ENCODE results near the gene KLHL29.

Gene KLHL29

GRCh38 chr2:23624915-23625314 is 239.9 kb downstream of the KLHL29 start:
- Histone ChIP-seq H2BK12ac (ENCODE audit: low read length) (no peak overlapping the region), H2AFZ (ENCODE audit: low read length) (no peak overlapping the region), H2BK15ac (ENCODE audit: low read length) (no peak overlapping the region), H2BK5ac (ENCODE audit: low read length) (no peak overlapping the region), H3K27ac (replicated peaks; ENCODE audit: low read length) (no peak overlapping the region), H3K18ac (ENCODE audit: low read length) (no peak overlapping the region), H3K79me1 (ENCODE audit: low read depth, low read length) (no peaks in the 10 kb centered on the region), H3K4me3 (ENCODE audit: low read length in 2 of 2) (no peak overlapping the region), H3K27me3 (ENCODE audit: control insufficient read depth in 3 of 3, insufficient read depth in 3 of 3, low read depth in 1 of 3, low read length in 3 of 3) (no peaks in the 10 kb centered on the region), H4K8ac (ENCODE audit: low read depth, low read length) (no peak overlapping the region), H3K9ac (ENCODE audit: low read depth, low read length, poor library complexity) (no peak overlapping the region), H3K4ac (ENCODE audit: low read length) (no peak overlapping the region), H3K4me2 (ENCODE audit: insufficient read depth, low read length, poor library complexity, severe bottlenecking) (no peak overlapping the region), H3K14ac (ENCODE audit: low read length) (no peak overlapping the region), H4K91ac (ENCODE audit: low read depth, low read length, poor library complexity) (no peak overlapping the region), H3K23ac (ENCODE audit: low read depth, low read length, poor library complexity) (no peak overlapping the region), H2AK5ac (ENCODE audit: low read depth, low read length) (no peak overlapping the region), H3K4me1 (ENCODE audit: control insufficient read depth in 2 of 2, insufficient read depth in 1 of 2, low read depth in 1 of 2, low read length in 2 of 2) (peaks cover 20% of the 10 kb centered on the region in 2 donors), H3K36me3 (replicated peaks in 1 of 2; ENCODE audit: control insufficient read depth in 2 of 2, insufficient read depth in 2 of 2, low read length in 2 of 2) (no peaks in the 10 kb centered on the region), H2BK120ac (ENCODE audit: low read depth, low read length) (no peak overlapping the region), H3K9me3 (replicated peaks in 1 of 2; ENCODE audit: control insufficient read depth in 2 of 2, insufficient read depth in 1 of 2, low read depth in 1 of 2, low read length in 2 of 2) (peaks cover 2 to 12% of the 10 kb centered on the region in 2 donors)
- no CpG with 5 or more reads among the region's 4 CpGs for WGBS, 2 donors (ENCODE audit: extremely low coverage in 2 of 2, insufficient read length in 2 of 2, insufficient replicate concordance in 1 of 2)
- DNase-seq (ENCODE audit: low spot score) = no peak

- Histone ChIP-seq H3K4me2 (ENCODE audit: insufficient read depth, low read length, poor library complexity, severe bottlenecking) (no peak overlapping the region), H3K18ac (ENCODE audit: low read length) (no peak overlapping the region), H3K4me1 (ENCODE audit: control insufficient read depth in 2 of 2, insufficient read depth in 1 of 2, low read depth in 1 of 2, low read length in 2 of 2) (peaks cover 20 to 23% of the 10 kb centered on the region in 2 donors), H3K27me3 (ENCODE audit: control insufficient read depth in 3 of 3, insufficient read depth in 3 of 3, low read depth in 1 of 3, low read length in 3 of 3) (no peaks in the 10 kb centered on the region), H3K79me1 (ENCODE audit: low read depth, low read length) (no peaks in the 10 kb centered on the region), H4K91ac (ENCODE audit: low read depth, low read length, poor library complexity) (no peak overlapping the region), H3K23ac (ENCODE audit: low read depth, low read length, poor library complexity) (no peak overlapping the region), H3K27ac (replicated peaks; ENCODE audit: low read length) (no peak overlapping the region), H2BK12ac (ENCODE audit: low read length) (no peak overlapping the region), H2BK15ac (ENCODE audit: low read length) (no peak overlapping the region), H2AK5ac (ENCODE audit: low read depth, low read length) (no peak overlapping the region), H2BK5ac (ENCODE audit: low read length) (no peak overlapping the region), H3K9ac (ENCODE audit: low read depth, low read length, poor library complexity) (no peak overlapping the region), H2AFZ (ENCODE audit: low read length) (no peak overlapping the region), H3K9me3 (replicated peaks in 1 of 2; ENCODE audit: control insufficient read depth in 2 of 2, insufficient read depth in 1 of 2, low read depth in 1 of 2, low read length in 2 of 2) (peaks cover 2 to 12% of the 10 kb centered on the region in 2 donors), H2BK120ac (ENCODE audit: low read depth, low read length) (no peak overlapping the region), H3K14ac (ENCODE audit: low read length) (no peak overlapping the region), H3K4ac (ENCODE audit: low read length) (no peak overlapping the region), H3K36me3 (replicated peaks in 1 of 2; ENCODE audit: control insufficient read depth in 2 of 2, insufficient read depth in 2 of 2, low read length in 2 of 2) (no peaks in the 10 kb centered on the region), H4K8ac (ENCODE audit: low read depth, low read length) (no peak overlapping the region), H3K4me3 (ENCODE audit: low read length in 2 of 2) (no peak overlapping the region)
- no peak for DNase-seq (ENCODE audit: low spot score)
- WGBS, 2 donors (ENCODE audit: extremely low coverage in 2 of 2, insufficient read length in 2 of 2, insufficient replicate concordance in 1 of 2) = no CpG with 5 or more reads among the region's 4 CpGs
Observed at GRCh38 chr2:23625726-23626125, 240.7 kb downstream of the KLHL29 start.

DNA sequence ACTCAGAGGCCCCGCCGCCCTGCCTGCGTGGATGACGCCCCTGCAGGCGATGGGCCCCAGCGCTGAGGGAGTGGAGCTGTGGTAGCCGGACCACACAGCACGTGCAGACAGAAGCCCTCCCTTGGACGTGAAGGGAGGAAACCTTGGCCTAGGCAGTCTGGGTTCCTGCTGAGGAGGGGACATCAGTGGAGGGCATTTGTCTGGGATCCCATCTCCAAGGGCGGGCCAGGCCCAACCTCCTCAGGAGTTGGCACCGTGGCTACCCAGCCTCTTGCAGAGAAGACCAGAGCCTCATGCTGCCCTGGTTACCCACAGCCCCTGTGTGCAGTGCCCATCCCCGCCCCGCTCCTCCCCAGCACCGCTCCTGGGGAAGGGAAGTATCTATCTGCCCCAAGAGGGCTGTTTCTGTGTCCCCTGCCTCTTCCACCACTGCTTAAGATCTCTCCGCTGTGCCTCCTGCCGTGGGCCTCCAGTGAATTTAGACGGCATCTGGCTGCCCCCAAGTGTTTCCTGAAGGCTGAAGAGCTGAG is 241.8 kb downstream of the KLHL29 start:
- peaks cover 20 to 27% of the 10 kb centered on the region in 2 donors for H3K4me1 ChIP-seq (ENCODE audit: control insufficient read depth in 2 of 2, insufficient read depth in 1 of 2, low read depth in 1 of 2, low read length in 2 of 2)
- peak overlapping the region; percentile 81 for H2AFZ ChIP-seq (ENCODE audit: low read length)
- no CpG with 5 or more reads among the region's 17 CpGs for WGBS, 2 donors (ENCODE audit: extremely low coverage in 2 of 2, insufficient read length in 2 of 2, insufficient replicate concordance in 1 of 2)
- H2AK5ac ChIP-seq (ENCODE audit: low read depth, low read length) = peak overlapping the region; percentile 98
- no peak overlapping the region for H4K91ac ChIP-seq (ENCODE audit: low read depth, low read length, poor library complexity)
- H3K4ac ChIP-seq (ENCODE audit: low read length) = peak overlapping the region; percentile 44
- H2BK120ac ChIP-seq (ENCODE audit: low read depth, low read length) = peak overlapping the region; percentile 6
- H3K79me1 ChIP-seq (ENCODE audit: low read depth, low read length) = no peaks in the 10 kb centered on the region
- H3K9ac ChIP-seq (ENCODE audit: low read depth, low read length, poor library complexity) = no peak overlapping the region
- H3K4me2 ChIP-seq (ENCODE audit: insufficient read depth, low read length, poor library complexity, severe bottlenecking) = no peak overlapping the region
- DNase-seq (ENCODE audit: low spot score) = no peak
- no peak overlapping the region for H3K4me3 ChIP-seq (ENCODE audit: low read length in 2 of 2)
- peaks cover 2 to 12% of the 10 kb centered on the region in 2 donors for H3K9me3 ChIP-seq (replicated peaks in 1 of 2; ENCODE audit: control insufficient read depth in 2 of 2, insufficient read depth in 1 of 2, low read depth in 1 of 2, low read length in 2 of 2)
- no peaks in the 10 kb centered on the region for H3K36me3 ChIP-seq (replicated peaks in 1 of 2; ENCODE audit: control insufficient read depth in 2 of 2, insufficient read depth in 2 of 2, low read length in 2 of 2)
- peak overlapping the region; percentile 44 for H2BK5ac ChIP-seq (ENCODE audit: low read length)
- peak overlapping the region; percentile 10 for H3K14ac ChIP-seq (ENCODE audit: low read length)
- H3K27ac ChIP-seq (replicated peaks; ENCODE audit: low read length) = peak overlapping the region; percentile 78
- H2BK12ac ChIP-seq (ENCODE audit: low read length) = peak overlapping the region; percentile 97
- H4K8ac ChIP-seq (ENCODE audit: low read depth, low read length) = no peak overlapping the region
- no peak overlapping the region for H3K23ac ChIP-seq (ENCODE audit: low read depth, low read length, poor library complexity)
- H2BK15ac ChIP-seq (ENCODE audit: low read length) = peak overlapping the region; percentile 86
- H3K27me3 ChIP-seq (ENCODE audit: control insufficient read depth in 3 of 3, insufficient read depth in 3 of 3, low read depth in 1 of 3, low read length in 3 of 3) = no peaks in the 10 kb centered on the region
- peak overlapping the region; percentile 90 for H3K18ac ChIP-seq (ENCODE audit: low read length)

GRCh38 chr2:23627236-23628009 is 242.4 kb downstream of the KLHL29 start:
- Histone ChIP-seq H3K36me3 (replicated peaks in 1 of 2; ENCODE audit: control insufficient read depth in 2 of 2, insufficient read depth in 2 of 2, low read length in 2 of 2) (no peaks in the 10 kb centered on the region), H2AFZ (ENCODE audit: low read length) (peak overlapping the region; percentile 81), H3K4me3 (ENCODE audit: low read length in 2 of 2) (no peak overlapping the region), H2BK12ac (ENCODE audit: low read length) (no peak overlapping the region), H3K27ac (replicated peaks; ENCODE audit: low read length) (peak overlapping the region; percentile 78), H3K9me3 (replicated peaks in 1 of 2; ENCODE audit: control insufficient read depth in 2 of 2, insufficient read depth in 1 of 2, low read depth in 1 of 2, low read length in 2 of 2) (peaks cover 2 to 12% of the 10 kb centered on the region in 2 donors), H3K18ac (ENCODE audit: low read length) (peak overlapping the region; percentile 84), H2AK5ac (ENCODE audit: low read depth, low read length) (peak overlapping the region; percentile 98), H3K4ac (ENCODE audit: low read length) (no peak overlapping the region), H3K4me2 (ENCODE audit: insufficient read depth, low read length, poor library complexity, severe bottlenecking) (no peak overlapping the region), H4K8ac (ENCODE audit: low read depth, low read length) (no peak overlapping the region), H4K91ac (ENCODE audit: low read depth, low read length, poor library complexity) (no peak overlapping the region), H3K14ac (ENCODE audit: low read length) (no peak overlapping the region), H3K27me3 (ENCODE audit: control insufficient read depth in 3 of 3, insufficient read depth in 3 of 3, low read depth in 1 of 3, low read length in 3 of 3) (no peaks in the 10 kb centered on the region), H3K9ac (ENCODE audit: low read depth, low read length, poor library complexity) (no peak overlapping the region), H3K4me1 (ENCODE audit: control insufficient read depth in 2 of 2, insufficient read depth in 1 of 2, low read depth in 1 of 2, low read length in 2 of 2) (peaks cover 20 to 27% of the 10 kb centered on the region in 2 donors), H2BK120ac (ENCODE audit: low read depth, low read length) (no peak overlapping the region), H2BK5ac (ENCODE audit: low read length) (peak overlapping the region; percentile 44), H3K79me1 (ENCODE audit: low read depth, low read length) (no peaks in the 10 kb centered on the region), H3K23ac (ENCODE audit: low read depth, low read length, poor library complexity) (no peak overlapping the region), H2BK15ac (ENCODE audit: low read length) (no peak overlapping the region)
- no peak for DNase-seq (ENCODE audit: low spot score)
- WGBS, 2 donors (ENCODE audit: extremely low coverage in 2 of 2, insufficient read length in 2 of 2, insufficient replicate concordance in 1 of 2) = no CpG with 5 or more reads among the region's 30 CpGs
